BLaER1 treated with 17β-estradiol and CSF1 and Interleukin-3, amounts not matched to agents 10 nM and 100 nM (cell line): ENCODE measurements around the gene SLC35E3.
A peak's percentile ranks its signal among the peaks of the same experiment; 100 is the strongest.
"Not testable (repeated sequence)": the region's sequence is repeated elsewhere in the genome, so short reads cannot be mapped to it uniquely, and the experiment has no call there.

Source experiments
- H3K27ac ChIP-seq, 11 experiments: shearing (Covaris generic); formaldehyde crosslinking; 2 replicates each; pipeline ENCODE4 v1.8.1; 2022
- H3K27me3 ChIP-seq, 11 experiments: shearing (Covaris generic); formaldehyde crosslinking; 2 replicates each; pipeline ENCODE4 v1.8.1; 2022
- H3K36me3 ChIP-seq, 11 experiments: shearing (Covaris generic); formaldehyde crosslinking; 2 replicates each; pipeline ENCODE4 v1.8.1; 2022
- H3K4me1 ChIP-seq, 10 experiments: shearing (Covaris generic); formaldehyde crosslinking; 2 replicates each; pipeline ENCODE4 v1.8.1; 2022
- H3K4me2 ChIP-seq, 11 experiments: shearing (Covaris generic); formaldehyde crosslinking; 2 replicates each; pipeline ENCODE4 v1.8.1; 2022
- H3K4me3 ChIP-seq, 10 experiments: shearing (Covaris generic); formaldehyde crosslinking; 2 replicates each; pipeline ENCODE4 v1.8.1; 2022
- H3K9ac ChIP-seq, 11 experiments: shearing (Covaris generic); formaldehyde crosslinking; 2 replicates each; pipeline ENCODE4 v1.8.1; 2022
- H3K9me3 ChIP-seq, 11 experiments: shearing (Covaris generic); formaldehyde crosslinking; replicated peaks in 1 of 11; 2 replicates each; pipeline ENCODE4 v1.8.1; 2022
- H4K20me1 ChIP-seq, 11 experiments: shearing (Covaris generic); formaldehyde crosslinking; 2 replicates each; pipeline ENCODE4 v1.8.1; 2022
- Cebpa-rat ChIP-seq, 11 experiments: shearing (Covaris generic); IDR thresholded peaks; 2 replicates each; pipeline ENCODE4 v1.8.1; 2022

SLC35E3 gene

DNA sequence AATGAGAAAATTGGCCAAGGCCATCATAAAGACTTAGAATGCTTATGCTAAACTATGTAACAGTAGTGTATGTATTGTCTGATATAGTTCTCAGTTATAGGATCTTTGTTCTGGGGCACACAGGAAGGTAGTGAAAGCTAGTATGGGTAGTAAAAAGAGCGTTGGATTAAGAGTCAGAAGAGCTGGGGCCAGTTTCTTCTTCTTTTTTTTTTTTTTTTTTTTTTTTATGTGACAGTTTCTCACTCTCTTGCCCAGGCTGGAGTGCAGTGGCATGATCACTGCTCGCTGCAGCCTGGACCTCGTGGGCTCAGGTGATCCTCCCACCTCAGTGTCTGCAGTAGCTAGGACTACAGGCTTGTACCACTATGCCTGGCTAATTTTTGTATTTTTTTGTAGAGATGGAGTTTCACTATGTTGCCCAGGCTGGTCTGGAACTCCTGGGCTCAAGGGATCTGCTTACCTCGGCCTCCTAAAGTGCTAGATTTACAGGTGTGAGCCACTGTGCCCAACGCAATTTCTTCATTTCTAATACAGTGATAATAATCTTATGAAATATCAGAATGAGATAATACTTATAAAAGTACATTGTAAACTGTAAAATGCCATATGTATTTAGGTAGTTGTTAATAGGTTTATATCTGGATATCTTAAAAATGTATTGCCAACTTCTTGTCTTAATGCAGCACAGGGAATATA lies 69.4 kb downstream of the SLC35E3 start:
- no peak for TF ChIP-seq Cebpa-rat (IDR thresholded peaks at IDR 0.05)
- peaks cover 93 to 100% (median 96%) of the 10 kb centered on the region in 11 experiments for H3K36me3 ChIP-seq
- H3K9ac ChIP-seq: peak overlapping the region; percentile 95 to 100 (median 99); a peak in 21 of 22 replicates
- peak overlapping the region; percentile 74 to 95 (median 88) for H3K4me3 ChIP-seq
- H4K20me1 ChIP-seq: peaks cover 82 to 100% (median 98%) of the 10 kb centered on the region in 11 experiments
- no peaks in the 10 kb centered on the region for H3K27me3 ChIP-seq
- peak overlapping the region; percentile 80 to 98 (median 93) for H3K4me2 ChIP-seq
- H3K27ac ChIP-seq: peak overlapping the region in 10 of 11 experiments; percentile 2 to 100 (median 96); a peak in 14 of 22 replicates
- no peaks in the 10 kb centered on the region; a peak in 1 of 22 replicates for H3K9me3 ChIP-seq
- H3K4me1 ChIP-seq: peaks cover 64 to 83% (median 76%) of the 10 kb centered on the region in 10 experiments

- Histone ChIP-seq H3K36me3 (peaks cover 93 to 100% (median 96%) of the 10 kb centered on the region in 11 experiments), H3K4me1 (peaks cover 71 to 91% (median 84%) of the 10 kb centered on the region in 10 experiments), H4K20me1 (peaks cover 90 to 100% (median 98%) of the 10 kb centered on the region in 11 experiments), H3K9ac (peak overlapping the region; percentile 54 to 100 (median 99); a peak in 21 of 22 replicates), H3K9me3 (no peaks in the 10 kb centered on the region), H3K27me3 (no peaks in the 10 kb centered on the region), H3K27ac (peak overlapping the region in 10 of 11 experiments; percentile 5 to 99 (median 36); a peak in 16 of 22 replicates), H3K4me2 (peak overlapping the region; percentile 80 to 98 (median 93)), H3K4me3 (peak overlapping the region; percentile 50 to 92 (median 84); a peak in 19 of 20 replicates)
- peak in 3 of 11 experiments; percentile 16 to 57 (median 20); a peak in 1 of 22 replicates for TF ChIP-seq Cebpa-rat (IDR thresholded peaks at IDR 0.05)
Observed at GRCh38 chr12:68815928-68816800, 70.2 kb downstream of the SLC35E3 start.

DNA sequence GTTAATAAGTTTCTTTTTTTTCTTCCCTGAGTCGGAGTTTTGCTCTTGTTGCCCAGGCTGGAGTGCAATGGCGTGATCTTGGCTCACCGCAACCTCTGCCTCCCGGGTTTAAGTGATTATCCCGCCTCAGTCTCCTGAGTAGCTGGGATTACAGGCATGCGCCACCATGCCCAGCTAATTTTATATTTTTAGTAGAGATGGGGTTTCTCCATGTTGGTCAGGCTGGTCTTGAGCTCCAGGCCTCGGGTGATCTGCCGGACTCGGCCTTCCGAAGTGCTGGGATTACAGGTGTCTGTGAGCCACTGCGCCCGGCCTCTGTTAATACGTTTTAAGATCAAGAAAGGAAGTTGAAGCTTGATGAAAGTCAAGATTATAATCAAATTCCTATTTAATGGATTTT lies 73.5 kb downstream of the SLC35E3 start:
- peaks cover 93 to 100% (median 96%) of the 10 kb centered on the region in 11 experiments for H3K36me3 ChIP-seq
- peaks cover 65 to 93% (median 72%) of the 10 kb centered on the region in 10 experiments for H3K4me1 ChIP-seq
- H3K9me3 ChIP-seq, H3K27me3 ChIP-seq: not testable (repeated sequence)
- H3K27ac ChIP-seq: peak overlapping the region in 7 of 11 experiments; percentile 5 to 43 (median 26); a peak in 7 of 22 replicates
- peak overlapping the region; percentile 37 to 82 (median 50) for H3K4me2 ChIP-seq
- peak overlapping the region in 2 of 10 experiments; percentile 16 to 29; a peak in 2 of 20 replicates for H3K4me3 ChIP-seq
- H4K20me1 ChIP-seq: peaks cover 89 to 100% (median 98%) of the 10 kb centered on the region in 11 experiments
- H3K9ac ChIP-seq: peak overlapping the region in 8 of 11 experiments; percentile 1 to 50 (median 17); a peak in 11 of 22 replicates

GRCh38 chr12:68821357-68822188 lies 75.6 kb downstream of the SLC35E3 start:
- Histone ChIP-seq H3K9ac (peak overlapping the region in 8 of 11 experiments; percentile 18 to 50 (median 42); a peak in 13 of 22 replicates), H3K4me3 (0 out of 20 replicates have a peak overlapping the region, but pooled peaks of 1 of the 10 experiments have one; percentile 4), H3K4me1 (peaks cover 51 to 81% (median 55%) of the 10 kb centered on the region in 10 experiments), H3K27ac (peak overlapping the region in 10 of 11 experiments; percentile 3 to 61 (median 35); a peak in 14 of 22 replicates), H3K36me3 (peaks cover 94 to 100% (median 96%) of the 10 kb centered on the region in 11 experiments), H3K4me2 (peak overlapping the region; percentile 26 to 82 (median 46); a peak in 20 of 22 replicates), H4K20me1 (peaks cover 89 to 100% (median 98%) of the 10 kb centered on the region in 11 experiments), H3K9me3 (no peaks in the 10 kb centered on the region), H3K27me3 (no peaks in the 10 kb centered on the region)
- TF ChIP-seq Cebpa-rat (IDR thresholded peaks at IDR 0.05): no peak

DNA sequence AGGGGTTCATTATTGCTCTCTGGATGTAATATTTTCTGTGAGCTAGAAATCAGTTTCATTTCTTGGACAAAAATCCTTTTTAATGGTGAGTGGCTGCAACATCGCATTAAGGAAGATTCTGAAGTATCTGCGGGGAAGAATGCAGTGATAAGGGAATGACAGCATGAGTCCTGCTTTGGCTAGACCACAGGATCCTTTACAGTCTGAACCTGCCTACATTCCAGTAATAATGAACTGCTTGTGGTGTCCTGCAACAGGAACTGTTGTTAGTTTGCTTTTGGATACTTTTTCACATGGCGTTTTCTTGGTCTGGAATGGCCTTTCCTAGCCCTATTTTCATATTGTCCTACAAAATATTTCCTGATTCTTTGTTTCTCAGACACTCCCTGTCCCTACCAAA lies 77.7 kb downstream of the SLC35E3 start:
- no peak overlapping the region for H3K4me3 ChIP-seq
- no peak overlapping the region for H3K27ac ChIP-seq
- no peaks in the 10 kb centered on the region for H3K27me3 ChIP-seq
- peaks cover 34 to 64% (median 40%) of the 10 kb centered on the region in 10 experiments for H3K4me1 ChIP-seq
- TF ChIP-seq Cebpa-rat (IDR thresholded peaks at IDR 0.05): no peak
- H3K9ac ChIP-seq: no peak overlapping the region; a peak in 1 of 22 replicates
- H3K4me2 ChIP-seq: peak overlapping the region in 2 of 11 experiments; percentile 0 to 4; a peak in 2 of 22 replicates
- peaks cover 98 to 100% (median 100%) of the 10 kb centered on the region in 11 experiments for H3K36me3 ChIP-seq
- no peaks in the 10 kb centered on the region for H3K9me3 ChIP-seq
- H4K20me1 ChIP-seq: peaks cover 93 to 100% (median 100%) of the 10 kb centered on the region in 11 experiments

DNA sequence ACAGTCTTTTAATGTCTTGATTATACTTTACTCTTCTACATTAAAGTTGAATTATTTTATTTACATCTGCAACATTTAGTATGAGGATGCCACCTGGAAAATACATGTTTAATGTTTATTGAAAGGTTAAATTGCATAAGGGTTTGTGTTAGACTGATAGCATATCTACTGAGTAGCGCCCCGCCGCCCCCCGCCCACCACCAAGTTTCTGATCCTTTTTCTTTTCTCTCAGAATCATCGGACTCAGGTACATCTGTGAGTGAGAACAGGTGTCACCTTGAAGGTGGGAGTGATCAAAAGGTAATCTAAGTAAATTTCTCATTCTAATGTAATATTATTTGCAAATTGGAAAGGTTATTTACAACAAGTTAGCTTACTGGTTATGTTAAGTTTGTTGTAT lies 78.2 kb downstream of the SLC35E3 start:
- Histone ChIP-seq H3K4me2 (0 out of 22 replicates have a peak overlapping the region, but pooled peaks of 1 of the 11 experiments have one; percentile 5), H4K20me1 (peaks cover 93 to 100% (median 100%) of the 10 kb centered on the region in 11 experiments), H3K27me3 (no peaks in the 10 kb centered on the region), H3K9me3 (no peaks in the 10 kb centered on the region), H3K27ac (0 out of 22 replicates have a peak overlapping the region, but pooled peaks of 1 of the 11 experiments have one; percentile 13), H3K36me3 (peaks cover 98 to 100% (median 100%) of the 10 kb centered on the region in 11 experiments), H3K9ac (no peak overlapping the region; a peak in 1 of 22 replicates), H3K4me3 (no peak overlapping the region), H3K4me1 (peaks cover 31 to 59% (median 36%) of the 10 kb centered on the region in 10 experiments)
- no peak for TF ChIP-seq Cebpa-rat (IDR thresholded peaks at IDR 0.05)

DNA sequence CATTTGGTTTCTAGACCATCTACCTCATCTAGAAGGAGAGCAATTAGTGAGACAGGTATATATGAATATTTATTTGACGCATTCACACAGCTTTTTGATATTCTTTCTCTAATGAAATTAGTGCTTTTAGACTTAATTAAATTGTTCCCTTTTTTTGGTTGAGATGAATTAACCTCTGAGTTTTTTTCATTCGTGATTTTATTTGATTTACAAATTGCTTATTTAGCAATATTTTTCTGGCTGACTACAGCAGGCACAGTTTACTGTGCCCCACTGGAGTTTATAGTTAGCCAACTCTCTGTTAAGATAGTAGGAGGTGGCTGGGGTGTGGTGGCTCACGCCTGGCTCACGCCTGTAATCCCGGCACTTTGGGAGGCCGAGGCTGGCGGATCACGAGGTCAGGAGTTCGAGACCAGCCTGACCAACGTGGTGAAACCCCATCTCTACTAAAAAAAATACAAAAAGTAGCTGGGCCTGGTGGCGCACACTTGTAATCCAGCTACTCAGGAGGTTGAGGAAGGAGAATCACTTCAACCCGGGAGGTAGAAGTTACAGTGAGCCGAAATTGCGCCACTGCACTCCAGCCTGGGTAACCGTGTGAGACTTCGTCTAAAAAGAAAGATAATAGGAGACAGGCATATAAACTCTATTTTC lies 78.7 kb downstream of the SLC35E3 start:
- Histone ChIP-seq H3K4me3 (no peak overlapping the region), H3K27me3 (no peaks in the 10 kb centered on the region), H3K4me1 (peaks cover 25 to 54% (median 32%) of the 10 kb centered on the region in 10 experiments), H4K20me1 (peaks cover 94 to 100% (median 100%) of the 10 kb centered on the region in 11 experiments), H3K9ac (peak overlapping the region in 2 of 11 experiments; percentile 1 to 11; a peak in 3 of 22 replicates), H3K36me3 (peaks cover 98 to 100% (median 100%) of the 10 kb centered on the region in 11 experiments), H3K27ac (peak overlapping the region in 5 of 11 experiments; percentile 7 to 27 (median 22); a peak in 4 of 22 replicates), H3K9me3 (no peaks in the 10 kb centered on the region), H3K4me2 (0 out of 22 replicates have a peak overlapping the region, but pooled peaks of 1 of the 11 experiments have one; percentile 5)
- TF ChIP-seq Cebpa-rat (IDR thresholded peaks at IDR 0.05): no peak
